Neural progenitor cell (in vitro differentiated cells): ENCODE data around the gene DTX1.

Experiments used
- CTCF ChIP-seq: fragments of 200-600 bp; sonication (generic); IDR thresholded peaks from 2 replicates; pipeline ENCODE4 v1.5.1; 2017; ENCODE audit warnings: antibody characterized with exemption, mild to moderate bottlenecking
- EZH2 ChIP-seq: fragments of 200-600 bp; sonication (generic); IDR thresholded peaks from 2 replicates; pipeline ENCODE4 v1.6.1; 2017; ENCODE audit warnings: antibody characterized with exemption, mild to moderate bottlenecking, moderate library complexity

DNA sequence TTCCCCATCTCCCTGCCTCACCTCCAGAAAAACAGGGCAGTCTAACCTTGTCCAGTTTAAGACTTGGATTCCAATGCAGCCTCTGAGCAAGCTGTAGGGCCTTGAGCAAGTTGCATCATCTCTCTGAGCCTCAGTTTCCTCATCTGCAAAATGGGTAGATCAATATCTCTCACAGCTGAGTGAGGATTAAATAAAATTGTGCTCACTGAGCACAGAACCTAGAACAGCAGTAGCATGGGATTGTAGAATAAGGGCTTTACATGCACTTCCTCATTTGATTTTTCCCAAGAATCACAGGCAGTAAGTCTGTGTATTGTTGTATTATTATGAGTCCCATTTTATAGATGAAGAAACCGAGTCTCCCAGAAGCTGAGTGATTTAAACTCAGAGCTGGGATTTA, 2.0 kb downstream of the DTX1 start:
- TF ChIP-seq CTCF: no peak
- TF ChIP-seq EZH2: no peak
